Embryonic facial prominence (tissue), 1 donor: ENCODE measurements around the gene RPS6KA4.

Experiments used
- DNase-seq: peaks from one replicate; pipeline ENCODE4 v3.0.0-alpha.2; 2016; ENCODE audit errors: extremely low spot score

Gene RPS6KA4

GRCh38 chr11:64348383-64349024, 10.5 kb upstream of the RPS6KA4 start:
- no peak for DNase-seq

- no peak for DNase-seq
Measured at GRCh38 chr11:64349025-64349387, 10.0 kb upstream of the RPS6KA4 start.

GRCh38 chr11:64349404-64349803, 9.6 kb upstream of the RPS6KA4 start:
- DNase-seq: no peak

- DNase-seq: no peak
Measured at GRCh38 chr11:64351136-64351631, 7.8 kb upstream of the RPS6KA4 start.

GRCh38 chr11:64352099-64352994, 6.6 kb upstream of the RPS6KA4 start:
- no peak for DNase-seq

- no peak for DNase-seq
Measured at GRCh38 chr11:64352995-64353714, 5.8 kb upstream of the RPS6KA4 start.

- no peak for DNase-seq
Measured at GRCh38 chr11:64353715-64354506, 5.1 kb upstream of the RPS6KA4 start.

- DNase-seq: peak; percentile 22
Measured at GRCh38 chr11:64355078-64355940, 3.7 kb upstream of the RPS6KA4 start.

- DNase-seq: no peak
Measured at GRCh38 chr11:64356498-64357411, 2.2 kb upstream of the RPS6KA4 start.

- no peak for DNase-seq
Measured at GRCh38 chr11:64357446-64357845, 1.5 kb upstream of the RPS6KA4 start.

GRCh38 chr11:64357904-64358535, 942 bp upstream of the RPS6KA4 start:
- no peak for DNase-seq

GRCh38 chr11:64358536-64358906, 441 bp upstream of the RPS6KA4 start:
- no peak for DNase-seq

GRCh38 chr11:64359712-64360445, 917 bp downstream of the RPS6KA4 start:
- no peak for DNase-seq

- DNase-seq: no peak
Measured at GRCh38 chr11:64360448-64360921, 1.5 kb downstream of the RPS6KA4 start.

- no peak for DNase-seq
Measured at GRCh38 chr11:64361659-64362058, 2.7 kb downstream of the RPS6KA4 start.

GRCh38 chr11:64362339-64362738, 3.4 kb downstream of the RPS6KA4 start:
- DNase-seq: no peak

- DNase-seq: no peak
Measured at GRCh38 chr11:64364435-64364834, 5.5 kb downstream of the RPS6KA4 start.

GRCh38 chr11:64364911-64365310, 5.9 kb downstream of the RPS6KA4 start:
- no peak for DNase-seq
